H1 (cell line): ENCODE measurements around the gene GIGYF2. TPM values are rescaled to one million over a fixed set of nuclear protein-coding genes. Genes with fewer than 3 reads are reported as not detected.

Experiments used
- CTCF ChIA-PET: fragments of 300-600 bp; sonication (Branson Sonifier 250); formaldehyde crosslinking; loops from one replicate; lab custom pipeline; 2021; ENCODE audit not compliant: partially characterized antibody; lab: Charles Lee
- POLR2A ChIA-PET: fragments of 300-600 bp; sonication (Branson Sonifier 250); formaldehyde crosslinking; loops from one replicate; lab custom pipeline; 2021; ENCODE audit warnings: inconsistent platforms; ENCODE audit not compliant: partially characterized antibody; lab: Charles Lee
- DNase-seq, 2 experiments: peaks; one replicate each; pipeline versions ENCODE4 v3.0.0 to v3.0.0-alpha.2; 2010 to 2022; ENCODE audit warnings: low spot score in 2 of 2, low read depth in 1 of 2, mixed read lengths in 1 of 2
- FAIRE-seq: peaks from 2 replicates; lab custom pipeline; 2011; peaks lifted over from hg19 to GRCh38; lab: Jason Lieb, UNC
- H2AFZ ChIP-seq: 2 replicates; pipeline ENCODE4 v1.8.1; 2012; ENCODE audit warnings: low read length, inconsistent platforms
- H2AK5ac ChIP-seq: 2 replicates; pipeline ENCODE4 v1.6.1; 2013; ENCODE audit warnings: low read depth, low read length
- H2BK120ac ChIP-seq: replicated peaks from 2 replicates; pipeline ENCODE3; 2013; ENCODE audit warnings: low read depth, low read length, inconsistent platforms
- H2BK12ac ChIP-seq: 2 replicates; pipeline ENCODE4 v1.6.1; 2013; ENCODE audit warnings: low read depth, low read length
- H2BK15ac ChIP-seq: 2 replicates; pipeline ENCODE4 v1.6.1; 2013; ENCODE audit warnings: low read length
- H2BK20ac ChIP-seq: 2 replicates; pipeline ENCODE4 v1.6.1; 2013; ENCODE audit warnings: low read length
- H2BK5ac ChIP-seq: 2 replicates; pipeline ENCODE4 v1.6.1; 2013; ENCODE audit warnings: low read depth, low read length
- H3K14ac ChIP-seq: 2 replicates; pipeline ENCODE4 v1.6.1; 2013; ENCODE audit warnings: inconsistent platforms; ENCODE audit not compliant: insufficient read length
- H3K18ac ChIP-seq: 2 replicates; pipeline ENCODE4 v1.6.1; 2013; ENCODE audit warnings: low read length; ENCODE audit errors: extremely low read depth
- H3K23ac ChIP-seq: 2 replicates; pipeline ENCODE4 v1.6.1; 2013; ENCODE audit warnings: inconsistent platforms; ENCODE audit not compliant: insufficient read length
- H3K23me2 ChIP-seq: 2 replicates; pipeline ENCODE4 v1.6.1; 2013; ENCODE audit warnings: low read depth, low read length
- H3K27ac ChIP-seq: 2 replicates; pipeline ENCODE4 v1.6.1; 2011; ENCODE audit warnings: low read depth, low read length, inconsistent platforms
- H3K27me3 ChIP-seq, 4 experiments: replicated peaks in 1 of 4; 1 replicate in 1 of 4; 2 replicates in 3 of 4; pipeline versions ENCODE4 v1.6.1 to v1.8.1; 2011 to 2013; ENCODE audit warnings: low read length in 3 of 4, mild to moderate bottlenecking in 3 of 4, inconsistent platforms in 2 of 4, mixed read lengths in 2 of 4, moderate library complexity in 1 of 4; ENCODE audit not compliant: control insufficient read depth in 3 of 4, insufficient read depth in 3 of 4; ENCODE audit errors: extremely low read depth in 1 of 4
- H3K36me3 ChIP-seq, 4 experiments: 2 replicates each; pipeline versions ENCODE4 v1.6.1 to v1.8.1; 2011 to 2013; ENCODE audit warnings: mild to moderate bottlenecking in 4 of 4, low read length in 3 of 4, moderate library complexity in 2 of 4, control low read depth in 1 of 4, inconsistent platforms in 1 of 4; ENCODE audit not compliant: insufficient read depth in 4 of 4, control insufficient read depth in 2 of 4
- H3K4ac ChIP-seq: replicated peaks from 2 replicates; pipeline ENCODE3; 2013; ENCODE audit warnings: low read length, low read depth, mixed read lengths, inconsistent platforms; ENCODE audit not compliant: insufficient read length
- H3K4me1 ChIP-seq, 4 experiments: replicated peaks in 1 of 4; 1 replicate in 1 of 4; 2 replicates in 3 of 4; pipeline versions ENCODE4 v1.6.1 to v1.8.1; 2011 to 2013; ENCODE audit warnings: low read length in 3 of 4, inconsistent platforms in 2 of 4, mixed read lengths in 1 of 4; ENCODE audit not compliant: insufficient read depth in 4 of 4, control insufficient read depth in 3 of 4
- H3K4me2 ChIP-seq, 2 experiments: 2 replicates each; pipeline versions ENCODE4 v1.6.1 to v1.8.1; 2011 to 2013; ENCODE audit warnings: low read depth in 2 of 2, low read length in 2 of 2, control low read depth in 1 of 2, inconsistent platforms in 1 of 2, mild to moderate bottlenecking in 1 of 2; ENCODE audit not compliant: insufficient read depth in 1 of 2
- H3K4me3 ChIP-seq, 4 experiments: fragments of 200-600, 300-600 bp in 1 of 4; sonication (generic), shearing (Covaris generic), sonication (Bioruptor Twin) in 1 of 4; 2 replicates each; pipeline versions ENCODE4 v1.5.1 to v1.8.1; 2011 to 2016; ENCODE audit warnings: low read length in 4 of 4, low read depth in 3 of 4, control low read depth in 2 of 4, inconsistent platforms in 2 of 4, mild to moderate bottlenecking in 2 of 4, mixed read lengths in 1 of 4, moderate library complexity in 1 of 4; ENCODE audit not compliant: insufficient read depth in 2 of 4; ENCODE audit errors: extremely low read depth in 1 of 4
- H3K56ac ChIP-seq: replicated peaks from 2 replicates; pipeline ENCODE3; 2013; ENCODE audit warnings: low read depth, mild to moderate bottlenecking, mixed read lengths, low read length, inconsistent platforms; ENCODE audit not compliant: insufficient read length
- H3K79me1 ChIP-seq: 2 replicates; pipeline ENCODE4 v1.6.1; 2013; ENCODE audit warnings: low read depth, low read length, control low read depth
- H3K79me2 ChIP-seq, 2 experiments: 2 replicates each; pipeline versions ENCODE4 v1.6.1 to v1.8.1; 2012 to 2013; ENCODE audit warnings: low read length in 2 of 2, mild to moderate bottlenecking in 2 of 2, inconsistent platforms in 1 of 2; ENCODE audit not compliant: insufficient read depth in 2 of 2, control insufficient read depth in 1 of 2
- H3K9ac ChIP-seq, 4 experiments: replicated peaks in 1 of 4; 1 replicate in 1 of 4; 2 replicates in 3 of 4; pipeline versions ENCODE4 v1.6.1 to v1.8.1; 2011 to 2013; ENCODE audit warnings: low read depth in 3 of 4, low read length in 3 of 4, control low read depth in 2 of 4, mild to moderate bottlenecking in 2 of 4, moderate library complexity in 2 of 4, inconsistent platforms in 1 of 4; ENCODE audit errors: extremely low read depth in 1 of 4
- H3K9me3 ChIP-seq, 2 experiments: 2 replicates each; pipeline versions ENCODE4 v1.6.1 to v1.8.1; 2012 to 2013; ENCODE audit warnings: mild to moderate bottlenecking in 2 of 2, moderate library complexity in 2 of 2, control low read depth in 1 of 2, inconsistent platforms in 1 of 2, low read depth in 1 of 2, low read length in 1 of 2, mixed read lengths in 1 of 2; ENCODE audit not compliant: insufficient read depth in 2 of 2
- H4K20me1 ChIP-seq, 2 experiments: replicated peaks in 1 of 2; 2 replicates each; pipeline versions ENCODE3 to v1.8.1; 2011 to 2013; ENCODE audit warnings: inconsistent platforms in 2 of 2, low read length in 2 of 2, mild to moderate bottlenecking in 1 of 2; ENCODE audit not compliant: insufficient read depth in 2 of 2, control insufficient read depth in 1 of 2
- H4K5ac ChIP-seq: 2 replicates; pipeline ENCODE4 v1.6.1; 2013; ENCODE audit warnings: low read length, low read depth, mixed read lengths, inconsistent platforms; ENCODE audit not compliant: insufficient read length
- H4K8ac ChIP-seq: 2 replicates; pipeline ENCODE4 v1.8.0; 2013; ENCODE audit warnings: mild to moderate bottlenecking, moderate library complexity, low read length, inconsistent platforms; ENCODE audit not compliant: insufficient read depth; ENCODE audit errors: extremely low read depth
- H4K91ac ChIP-seq: replicated peaks from 2 replicates; pipeline ENCODE3; 2013; ENCODE audit warnings: low read length, mixed read lengths, inconsistent platforms; ENCODE audit not compliant: insufficient read length
- CBX5 ChIP-seq: fragments of 300-800, 300-1000 bp; sonication (generic); IDR thresholded peaks from 2 replicates; pipeline ENCODE4 v1.7.1; 2016; ENCODE audit warnings: antibody characterized with exemption, low read length, low read depth
- FOSL1 ChIP-seq: IDR thresholded peaks from 2 replicates; pipeline ENCODE4 v1.6.1; 2011; ENCODE audit warnings: mild to moderate bottlenecking, low read depth, low read length, moderate library complexity; ENCODE audit not compliant: insufficient read depth
- KDM1A ChIP-seq: fragments of 200-600, 300-600 bp; sonication (generic); IDR thresholded peaks from 2 replicates; pipeline ENCODE4 v1.7.1; 2016; ENCODE audit warnings: mild to moderate bottlenecking, low read length, borderline replicate concordance
- KDM5A ChIP-seq: fragments of 200-600 bp; IDR thresholded peaks from 2 replicates; pipeline ENCODE4 v1.7.1; 2012; ENCODE audit warnings: mild to moderate bottlenecking, low read length, inconsistent platforms, mixed read lengths
- RBBP5 ChIP-seq: IDR thresholded peaks from 2 replicates; pipeline ENCODE4 v1.7.1; 2012; ENCODE audit warnings: low read depth, mild to moderate bottlenecking, inconsistent platforms, low read length, moderate library complexity, borderline replicate concordance
- ZNF274 ChIP-seq: IDR thresholded peaks from 2 replicates; pipeline ENCODE4 v1.7.0; 2012; ENCODE audit warnings: low read length, borderline replicate concordance; ENCODE audit errors: extremely low read depth
- WGBS, 2 experiments: shearing (Covaris generic) in 1 of 2; methylation state at CpG; one replicate each; pipeline versions ENCODE4 v1.1.6 to v1.1.7; 2013 to 2015; ENCODE audit warnings: low lambda C conversion rate in 2 of 2, mixed read lengths in 2 of 2, inconsistent platforms in 1 of 2, low coverage in 1 of 2, missing lambda C conversion rate in 1 of 2; ENCODE audit not compliant: insufficient replicate concordance in 2 of 2, insufficient coverage in 1 of 2, insufficient read length in 1 of 2; ENCODE audit errors: extremely low coverage in 1 of 2, missing lambda C conversion rate in 1 of 2; 5-methylcytosine and 5-hydroxymethylcytosine counted together
- polyA plus RNA-seq, 7 experiments: library from polyadenylated mRNA; depleted of rRNA in 3 of 7; stranded (reverse) in 5 of 7; unstranded in 2 of 7; fragments of >200 nt in 5 of 7; fragments of 200-250 nt in 2 of 7; gene quantifications; 1 replicate in 5 of 7; 2 replicates in 1 of 7; 4 replicates in 1 of 7; pipeline versions ENCODE4 v1.2.1 to v1.2.3, GENCODE V29; 2011 to 2013; ENCODE audit warnings: missing spikeins in 2 of 7, mixed read lengths in 2 of 7
- total RNA-seq: library from RNA; stranded (reverse); fragmentation: NEBNext Ultra II Directional; extraction: Animal tissue kit (Norgen Biotek cat#: 25700); gene quantifications from 2 replicates; pipeline ENCODE4 v1.2.1, GENCODE V29; 2021
- TF ChIP-seq, protein P1 (sequence below): IDR thresholded peaks from 2 replicates; pipeline ENCODE4 v1.6.1; 2012; ENCODE audit warnings: inconsistent platforms

The GIGYF2 gene
- total and polyA plus RNA-seq, 2 of the 8 experiments (the other 6 are each of a cell fraction or from before 2014, with no cell fraction given): 22.3 to 62.0 TPM

DNA sequence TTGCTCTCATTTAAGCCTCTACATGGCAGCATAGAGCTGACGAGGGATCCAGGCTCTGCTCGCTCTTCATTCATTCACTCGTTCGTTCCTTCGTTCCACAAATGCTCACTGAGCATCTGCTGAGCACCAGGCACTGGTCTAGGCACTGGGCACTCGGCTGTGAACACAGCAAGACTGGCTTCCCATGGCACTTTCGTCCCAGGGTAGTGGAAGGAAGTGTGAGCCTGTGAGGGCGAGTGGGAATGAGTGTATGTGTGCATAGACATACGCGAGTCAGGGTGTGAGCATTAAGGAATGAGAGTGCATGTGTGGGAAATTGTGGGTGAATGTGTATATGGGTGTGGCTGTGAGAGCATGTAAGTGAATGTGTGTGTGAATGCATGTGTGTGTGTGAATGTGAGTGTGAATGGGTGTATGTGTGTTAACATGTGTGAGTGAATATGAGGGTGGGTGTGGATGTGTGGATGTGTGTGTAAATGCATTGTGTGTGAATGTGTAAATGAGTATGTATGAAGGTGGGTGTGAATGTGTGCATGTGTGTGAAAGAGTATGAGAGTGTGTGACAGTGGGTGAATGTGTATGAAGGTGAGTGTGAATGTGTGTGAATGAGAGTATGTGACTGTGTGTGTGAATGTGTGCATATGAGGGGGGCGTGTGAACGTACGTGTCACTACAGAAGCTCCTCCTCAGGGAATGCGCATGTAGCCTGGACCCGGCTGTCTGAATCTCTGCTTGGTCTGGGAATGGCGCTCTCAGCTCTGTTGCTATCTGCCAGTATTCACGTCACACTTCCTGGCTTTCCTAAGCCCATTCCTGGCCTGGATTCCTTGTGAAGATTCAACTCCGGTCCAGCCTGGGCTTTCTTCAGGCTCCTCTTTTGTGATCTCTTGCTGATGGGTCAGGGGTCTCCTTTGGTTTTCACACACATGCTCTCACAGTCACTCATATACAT is 201.7 kb downstream of the GIGYF2 start:
- no peak for FAIRE-seq
- no peak for DNase-seq

More for the DNA sequence above, 201.7 kb downstream of the GIGYF2 start:
- no peaks in the 10 kb centered on the region for H3K79me1 ChIP-seq
- 85% methylated on average over 18 of the region's 18 CpGs; no CpG with 5 or more reads in 1 of the 2 experiments for WGBS, 2 experiments
- H3K4ac ChIP-seq: no peak overlapping the region
- no peak overlapping the region for H2BK120ac ChIP-seq
- no peaks in the 10 kb centered on the region for H3K79me2 ChIP-seq
- no peak overlapping the region for H3K14ac ChIP-seq
- H3K4me3 ChIP-seq: no peak overlapping the region
- no peak overlapping the region for H4K8ac ChIP-seq
- no peak overlapping the region for H3K23ac ChIP-seq
- TF ChIP-seq KDM1A (no peak), KDM5A (no peak), CBX5 (no peak), ZNF274 (no peak), FOSL1 (no peak), RBBP5 (no peak)
- TF ChIP-seq, protein P1, sequence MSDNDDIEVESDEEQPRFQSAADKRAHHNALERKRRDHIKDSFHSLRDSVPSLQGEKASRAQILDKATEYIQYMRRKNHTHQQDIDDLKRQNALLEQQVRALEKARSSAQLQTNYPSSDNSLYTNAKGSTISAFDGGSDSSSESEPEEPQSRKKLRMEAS: no peak
- TF ChIP-seq, all 59 proteins: peak for 0
- H3K4me2 ChIP-seq: no peak overlapping the region
- H3K36me3 ChIP-seq: no peaks in the 10 kb centered on the region
- H3K9me3 ChIP-seq: no peaks in the 10 kb centered on the region; a peak in 1 of 4 replicates
- H2BK15ac ChIP-seq: no peak overlapping the region
- no peak overlapping the region; a peak in 1 of 7 replicates for H3K9ac ChIP-seq
- H3K23me2 ChIP-seq: peaks cover 11% of the 10 kb centered on the region; the same call in 1 of the 2 replicates
- H2BK5ac ChIP-seq: no peak overlapping the region
- ChIA-PET CTCF (no interaction called here), POLR2A (interaction anchor here (0.8 to 1.6 kb wide), 2 partner anchors 8 to 14 kb away, joined by 4 read pairs; no protein-coding TSS in a partner anchor)
- H3K4me1 ChIP-seq: peaks cover 4 to 19% (median 15%) of the 10 kb centered on the region in 4 experiments
- no peak overlapping the region; the same call in none of the 2 replicates for H2AK5ac ChIP-seq
- H4K91ac ChIP-seq: no peak overlapping the region
- no peak overlapping the region for H2BK20ac ChIP-seq
- peaks cover 0 to 2% of the 10 kb centered on the region in 2 experiments for H4K20me1 ChIP-seq
- H3K27ac ChIP-seq: no peak overlapping the region
- H4K5ac ChIP-seq: no peak overlapping the region
- no peak overlapping the region for H2BK12ac ChIP-seq
- H2AFZ ChIP-seq: no peak overlapping the region
- peaks cover 0 to 8% (median 6%) of the 10 kb centered on the region in 4 experiments; a peak in 3 of 7 replicates for H3K27me3 ChIP-seq
- H3K56ac ChIP-seq: no peak overlapping the region
- H3K18ac ChIP-seq: no peak overlapping the region
